Fibroblast of villous mesenchyme (primary cell): ENCODE measurements around the gene TIPIN. TPM values are rescaled to one million over a fixed set of nuclear protein-coding genes. Genes with fewer than 3 reads are reported as not detected.

Experiments used
- DNase-seq: peaks from one replicate; pipeline ENCODE4 v3.0.0-alpha.2; 2010; ENCODE audit warnings: low read depth
- H3K4me3 ChIP-seq: 2 replicates; pipeline ENCODE4 v1.5.1; 2011; ENCODE audit warnings: low read depth, mild to moderate bottlenecking, low read length
- total RNA-seq: library from RNA; depleted of rRNA; stranded (reverse); fragments of >200 nt; gene quantifications from 2 replicates; pipeline ENCODE4 v1.2.3, GENCODE V29; 2012
- TF ChIP-seq, protein P1 (sequence below): IDR thresholded peaks from 2 replicates; pipeline ENCODE4 v1.5.1; 2012; ENCODE audit warnings: low read depth, mild to moderate bottlenecking, low read length; ENCODE audit not compliant: insufficient read depth

The TIPIN gene
- total RNA-seq, 1 donor: 13.8 TPM

DNA sequence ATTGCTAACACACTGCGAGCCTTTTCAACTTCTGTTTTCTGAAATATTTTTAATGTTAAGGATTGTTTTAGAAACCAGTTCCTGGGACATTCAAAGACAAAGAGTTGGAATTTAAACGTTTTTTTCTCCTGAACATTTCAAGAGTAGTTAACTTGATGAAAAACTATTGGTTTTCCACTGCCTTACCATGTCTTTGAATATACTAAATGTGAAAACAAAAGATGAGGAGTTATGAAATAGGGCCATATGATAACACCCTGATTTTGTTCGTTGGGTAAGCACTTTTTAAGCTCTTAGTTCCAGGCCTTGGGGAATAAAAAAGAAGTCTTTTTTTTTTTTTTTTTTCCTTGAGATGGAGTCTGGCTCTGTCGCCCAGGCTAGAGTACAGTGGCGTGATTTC lies 60.3 kb downstream of the TIPIN start:
- H3K4me3 ChIP-seq: no peak overlapping the region
- no peak for DNase-seq
- TF ChIP-seq, protein P1, sequence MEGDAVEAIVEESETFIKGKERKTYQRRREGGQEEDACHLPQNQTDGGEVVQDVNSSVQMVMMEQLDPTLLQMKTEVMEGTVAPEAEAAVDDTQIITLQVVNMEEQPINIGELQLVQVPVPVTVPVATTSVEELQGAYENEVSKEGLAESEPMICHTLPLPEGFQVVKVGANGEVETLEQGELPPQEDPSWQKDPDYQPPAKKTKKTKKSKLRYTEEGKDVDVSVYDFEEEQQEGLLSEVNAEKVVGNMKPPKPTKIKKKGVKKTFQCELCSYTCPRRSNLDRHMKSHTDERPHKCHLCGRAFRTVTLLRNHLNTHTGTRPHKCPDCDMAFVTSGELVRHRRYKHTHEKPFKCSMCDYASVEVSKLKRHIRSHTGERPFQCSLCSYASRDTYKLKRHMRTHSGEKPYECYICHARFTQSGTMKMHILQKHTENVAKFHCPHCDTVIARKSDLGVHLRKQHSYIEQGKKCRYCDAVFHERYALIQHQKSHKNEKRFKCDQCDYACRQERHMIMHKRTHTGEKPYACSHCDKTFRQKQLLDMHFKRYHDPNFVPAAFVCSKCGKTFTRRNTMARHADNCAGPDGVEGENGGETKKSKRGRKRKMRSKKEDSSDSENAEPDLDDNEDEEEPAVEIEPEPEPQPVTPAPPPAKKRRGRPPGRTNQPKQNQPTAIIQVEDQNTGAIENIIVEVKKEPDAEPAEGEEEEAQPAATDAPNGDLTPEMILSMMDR: no peak

DNA sequence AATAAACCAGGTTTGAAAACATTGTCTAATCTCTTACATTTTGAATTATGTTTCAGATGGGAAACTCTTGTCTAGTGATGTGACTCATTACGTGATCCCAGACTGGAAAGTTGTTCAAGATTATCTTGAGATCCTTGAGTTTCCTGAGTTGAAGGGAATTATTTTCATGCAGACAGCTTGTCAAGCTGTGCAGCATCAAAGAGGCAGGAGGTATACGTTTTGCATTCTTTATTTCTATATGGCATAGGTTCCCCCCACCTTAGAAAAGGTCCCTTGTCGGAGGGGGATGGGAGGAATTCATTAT lies 61.6 kb downstream of the TIPIN start:
- TF ChIP-seq, protein P1: no peak
- peak overlapping the region; percentile 57 for H3K4me3 ChIP-seq
- DNase-seq: peak; percentile 63

DNA sequence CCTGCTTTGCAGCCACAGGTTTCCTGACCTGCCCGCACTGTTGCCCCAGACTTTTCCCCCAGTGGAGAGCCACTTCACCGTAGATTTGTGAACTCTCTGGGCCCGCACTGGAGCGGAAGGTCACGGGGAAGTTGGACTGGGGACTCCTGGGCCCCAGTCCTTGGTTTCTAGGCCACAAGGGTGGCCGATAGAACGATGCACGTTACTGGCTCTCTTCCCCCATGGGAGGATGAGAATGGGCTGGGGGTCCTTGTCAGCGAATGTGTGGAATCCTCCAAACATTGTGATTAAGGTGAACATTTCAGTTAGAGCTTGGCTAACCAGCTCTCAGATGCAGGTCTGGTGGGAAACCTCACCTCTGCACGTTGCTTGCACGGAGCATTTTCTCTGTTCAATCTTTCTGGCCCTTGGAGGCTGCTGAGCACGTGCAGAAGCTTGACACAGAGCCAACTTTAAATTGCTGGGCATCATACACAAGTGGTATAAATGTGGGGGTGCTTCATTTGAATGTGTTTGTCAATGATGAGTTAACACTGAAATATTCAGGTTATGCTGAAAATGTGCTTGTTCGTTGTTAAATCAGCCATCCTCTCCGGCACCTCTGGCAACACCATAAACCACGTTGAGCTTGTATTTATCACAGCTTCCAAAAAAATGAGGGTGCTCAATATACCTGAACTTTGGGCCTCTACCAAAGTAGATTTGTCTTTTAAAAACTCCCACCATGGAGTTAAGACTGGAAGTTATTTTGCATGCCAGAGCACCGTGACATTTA lies 62.1 kb downstream of the TIPIN start:
- peak; percentile 60 for DNase-seq
- H3K4me3 ChIP-seq: peak overlapping the region; percentile 57
- TF ChIP-seq, protein P1: no peak

DNA sequence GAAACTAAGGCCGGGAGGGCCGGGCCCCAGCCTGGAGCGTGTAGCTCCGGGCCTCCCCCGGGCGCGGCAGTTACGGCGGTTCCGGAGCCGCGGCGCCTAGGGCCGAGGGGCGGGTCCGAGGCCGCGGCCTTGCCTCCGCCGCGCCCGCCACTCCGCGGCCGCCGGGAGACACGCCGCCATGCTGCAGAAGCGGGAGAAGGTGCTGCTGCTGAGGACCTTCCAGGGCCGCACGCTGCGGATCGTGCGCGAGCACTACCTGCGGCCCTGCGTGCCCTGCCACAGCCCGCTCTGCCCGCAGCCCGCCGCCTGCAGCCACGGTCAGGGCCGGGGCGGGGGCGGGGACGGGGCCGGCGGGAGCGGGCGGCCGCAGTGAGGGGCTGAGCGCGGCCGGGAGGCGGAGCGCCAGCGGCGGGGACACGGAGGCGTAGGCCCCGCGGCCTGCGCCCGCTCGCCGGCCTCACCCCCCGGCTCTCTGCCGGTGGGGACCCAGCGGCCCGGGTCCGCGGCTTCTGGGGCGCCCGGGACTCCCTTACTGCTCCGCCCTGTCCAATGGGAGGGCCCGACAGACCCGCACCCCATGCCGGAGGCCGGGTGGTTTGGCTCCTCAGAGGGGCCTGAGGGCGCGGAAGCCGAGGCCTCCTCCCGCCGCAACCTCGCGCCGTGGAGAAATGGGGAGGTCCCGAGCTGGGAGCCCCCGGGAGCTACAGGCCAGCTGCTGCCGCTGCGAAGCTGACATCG lies 62.9 kb downstream of the TIPIN start, which contains the start of gene DIS3L:
TSS of gene DIS3L (plus strand) at position 150 of the 738 bp plus-strand sequence. CDS start at position 179, 29 bp downstream.
- DNase-seq: peak; percentile 40
- TF ChIP-seq, protein P1: no peak
- peak within 1 kb of the TSS; percentile 57 for H3K4me3 ChIP-seq

DNA sequence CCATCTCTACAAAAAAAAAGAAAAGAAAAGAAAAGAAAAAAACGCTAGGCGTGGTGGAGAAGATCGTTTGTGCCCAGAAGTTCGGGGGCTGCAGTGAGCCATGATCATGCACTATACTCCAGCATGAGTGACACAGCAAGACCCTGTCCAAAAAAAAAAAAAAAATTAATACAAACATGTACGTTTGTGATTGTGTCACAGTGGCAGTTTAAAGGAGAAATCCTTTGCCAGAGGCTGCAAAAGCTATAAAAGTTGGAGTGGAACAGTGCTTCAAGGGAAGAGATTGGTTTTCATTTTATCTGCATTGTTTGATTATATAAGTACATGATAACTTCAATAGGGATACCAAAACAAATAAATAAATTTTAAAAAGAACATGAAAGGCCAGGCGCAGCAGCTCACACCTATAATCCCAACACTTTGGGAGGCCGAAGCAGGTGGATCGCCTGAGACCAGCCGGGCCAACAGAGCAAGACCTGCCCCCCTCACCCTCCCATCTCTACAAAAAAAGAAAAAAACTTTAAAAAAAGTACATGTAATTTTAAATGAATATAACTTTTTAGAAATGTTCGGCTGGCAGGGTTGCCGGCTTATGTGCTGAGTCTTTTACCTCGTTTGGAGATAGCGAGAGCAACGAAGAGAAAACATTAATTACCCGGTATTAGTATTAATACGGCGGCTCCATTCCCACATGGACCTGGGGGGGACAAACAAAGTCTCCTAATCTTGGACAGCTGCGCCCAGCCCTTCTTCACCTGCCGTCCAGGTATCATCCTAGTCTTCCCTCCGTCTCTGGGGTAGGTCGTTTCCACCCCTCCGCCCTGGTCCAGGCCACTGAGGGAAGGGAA lies 63.7 kb downstream of the TIPIN start:
- TF ChIP-seq, protein P1: no peak
- DNase-seq: no peak
- peak overlapping the region; percentile 57 for H3K4me3 ChIP-seq

DNA sequence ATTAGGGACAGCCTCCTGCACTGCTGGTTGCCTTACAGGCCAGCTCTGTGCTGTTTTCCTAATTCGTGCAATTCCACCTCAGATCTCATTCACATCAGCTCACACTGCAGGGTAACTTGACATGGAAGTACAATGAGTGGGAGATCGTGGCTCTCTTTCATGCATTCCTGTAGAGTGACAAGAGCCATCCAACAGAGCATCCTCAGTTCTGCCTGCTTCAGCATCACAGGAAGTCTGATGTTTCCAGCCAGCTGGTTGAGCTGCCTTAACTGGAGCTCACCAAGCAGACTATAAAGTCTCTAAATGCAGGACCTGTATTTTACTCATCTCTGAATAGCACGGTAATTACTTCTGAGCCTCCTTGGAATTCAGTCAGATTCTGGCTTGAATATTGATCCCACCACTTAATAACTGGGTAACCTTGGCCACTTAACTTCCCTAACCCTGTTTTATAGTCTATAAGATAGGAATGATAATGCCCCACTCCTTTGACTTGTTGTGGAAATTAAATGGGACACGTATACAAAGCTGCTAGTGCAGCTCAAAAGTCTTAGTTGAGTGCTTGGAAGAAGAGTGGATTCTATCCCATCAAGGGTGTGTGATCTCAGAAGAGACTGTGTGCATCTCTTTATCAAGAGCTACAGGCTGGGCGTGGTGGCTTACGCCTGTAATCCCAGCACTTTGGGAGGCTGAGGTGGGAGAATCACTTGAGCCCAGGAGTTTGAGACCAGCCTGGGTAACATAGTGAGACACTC lies 64.5 kb downstream of the TIPIN start:
- no peak overlapping the region for H3K4me3 ChIP-seq
- TF ChIP-seq, protein P1: no peak
- DNase-seq: no peak
